GM21367 (cell line): ENCODE results near the gene SLC7A5.

Experiments
- ATAC-seq: cut with Tn5 transposase; IDR thresholded peaks from one replicate; pipeline ENCODE4 v1.9.1; 2021; ENCODE audit not compliant: unreplicated experiment

The SLC7A5 gene

DNA sequence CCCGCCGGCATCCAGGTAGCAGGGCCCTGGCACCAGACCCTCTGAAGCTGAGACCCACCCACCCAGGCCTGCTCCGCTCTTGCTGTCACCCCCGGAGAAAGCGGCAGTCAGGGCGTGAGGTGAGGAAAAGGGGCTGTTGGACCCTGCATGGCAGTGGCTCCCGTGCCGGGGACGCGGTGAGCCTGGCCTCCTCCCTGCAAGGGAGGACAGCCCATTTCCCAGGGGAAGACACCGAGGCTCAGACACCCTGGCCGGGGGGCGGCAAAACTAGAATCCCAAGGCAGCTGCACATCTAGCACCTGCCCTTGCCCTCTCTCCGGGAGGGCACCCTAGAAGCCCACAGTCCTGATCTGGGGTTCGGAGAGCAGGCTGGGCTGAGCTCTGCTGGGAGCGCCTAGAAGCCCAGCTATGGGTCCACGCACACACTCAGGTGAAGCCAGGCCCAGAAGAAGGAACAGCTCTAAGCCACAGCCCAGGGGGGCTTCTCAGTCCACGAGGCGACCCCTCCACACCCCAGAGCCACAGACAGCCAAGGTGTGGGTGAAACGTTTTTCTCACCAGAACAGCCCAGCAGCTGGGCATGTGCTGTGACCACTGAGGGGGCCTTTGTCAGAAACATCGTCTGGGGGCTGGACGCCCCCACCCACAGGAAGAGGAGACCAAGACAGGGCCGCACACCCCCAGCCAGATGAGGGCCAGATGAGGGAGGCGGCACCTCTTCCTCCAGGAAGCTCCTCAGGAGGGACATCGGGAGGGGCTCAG lies 22.4 kb downstream of the SLC7A5 start:
- ATAC-seq = no peak

GRCh38 chr16:87845807-87846619 lies 23.3 kb downstream of the SLC7A5 start:
- no peak for ATAC-seq

GRCh38 chr16:87845213-87845612 lies 24.1 kb downstream of the SLC7A5 start:
- ATAC-seq = no peak

GRCh38 chr16:87844809-87845208 lies 24.5 kb downstream of the SLC7A5 start:
- ATAC-seq = no peak

DNA sequence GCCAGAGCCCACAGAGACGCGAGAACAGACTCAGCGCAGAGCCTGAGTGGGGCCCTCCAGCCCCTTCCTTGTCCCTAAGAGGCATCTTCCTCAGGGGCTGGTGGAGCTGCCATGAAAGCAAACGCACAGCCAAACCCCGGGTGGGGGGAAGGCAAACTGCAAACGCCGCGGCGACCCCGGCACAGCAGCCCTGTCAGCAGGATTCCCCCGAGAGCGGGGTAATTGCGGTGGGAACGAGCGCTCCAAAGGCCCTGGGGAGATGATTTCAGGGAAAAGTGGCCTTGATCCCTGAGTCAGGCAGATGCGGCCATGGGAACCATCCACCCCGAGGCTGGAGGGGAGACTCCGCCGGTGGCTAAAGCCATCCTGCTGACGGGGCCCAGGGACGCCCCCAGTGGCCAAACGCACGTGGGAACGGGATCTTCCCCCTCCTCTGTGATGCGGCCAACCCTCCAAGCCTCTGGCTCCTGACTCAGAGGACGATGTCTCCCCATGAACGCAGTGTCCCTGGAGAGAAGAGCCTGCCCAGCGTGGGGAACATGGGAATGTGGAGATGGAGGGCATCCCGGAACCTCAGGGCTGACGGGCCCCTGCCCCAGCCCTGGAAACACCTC lies 25.1 kb downstream of the SLC7A5 start:
- ATAC-seq = no peak

GRCh38 chr16:87843678-87844105 lies 25.6 kb downstream of the SLC7A5 start:
- no peak for ATAC-seq

- no peak for ATAC-seq
Measured at GRCh38 chr16:87842209-87842869, 27.0 kb downstream of the SLC7A5 start.

DNA sequence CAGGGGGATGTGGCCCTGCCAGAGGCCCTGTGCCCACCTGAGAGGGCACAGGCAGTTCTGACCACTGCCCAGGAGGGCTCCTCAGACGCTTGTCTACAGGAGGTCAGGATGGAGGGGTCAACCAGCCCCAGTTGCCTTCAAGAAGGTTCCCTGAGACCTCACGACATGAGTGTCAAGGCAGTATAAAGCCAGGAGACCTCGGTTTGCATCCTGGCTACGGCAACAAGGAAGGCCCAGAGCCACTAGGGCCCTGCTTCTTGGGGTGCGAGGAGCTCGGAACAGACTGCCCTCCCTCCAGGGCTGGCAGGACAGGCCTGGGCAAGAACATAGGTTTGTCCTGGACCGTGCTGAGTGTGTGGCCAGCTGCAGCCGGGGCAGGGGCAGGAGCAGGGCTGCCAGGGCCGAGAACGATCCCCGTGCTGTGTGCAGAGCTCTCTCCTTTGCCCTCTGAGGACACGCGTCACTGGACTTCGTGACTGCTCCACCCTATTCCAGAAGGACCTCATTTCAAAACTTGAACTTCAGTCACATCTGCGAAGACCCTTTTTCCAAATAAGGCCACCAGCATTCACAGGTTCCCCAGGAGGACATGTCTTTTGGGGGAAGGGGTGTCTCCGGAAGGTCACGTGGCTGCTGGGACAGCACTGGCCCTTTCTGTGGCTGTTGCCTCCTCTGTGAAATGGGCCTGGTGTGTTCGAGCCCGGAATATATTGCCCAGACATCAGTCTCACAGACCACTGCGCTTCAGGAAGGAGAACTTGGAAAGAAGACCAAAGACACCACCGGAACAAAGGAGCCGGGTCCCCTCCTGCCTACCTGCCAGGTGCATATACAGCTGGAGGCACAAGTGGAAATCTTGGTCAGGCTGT lies 27.7 kb downstream of the SLC7A5 start:
- ATAC-seq = no peak

DNA sequence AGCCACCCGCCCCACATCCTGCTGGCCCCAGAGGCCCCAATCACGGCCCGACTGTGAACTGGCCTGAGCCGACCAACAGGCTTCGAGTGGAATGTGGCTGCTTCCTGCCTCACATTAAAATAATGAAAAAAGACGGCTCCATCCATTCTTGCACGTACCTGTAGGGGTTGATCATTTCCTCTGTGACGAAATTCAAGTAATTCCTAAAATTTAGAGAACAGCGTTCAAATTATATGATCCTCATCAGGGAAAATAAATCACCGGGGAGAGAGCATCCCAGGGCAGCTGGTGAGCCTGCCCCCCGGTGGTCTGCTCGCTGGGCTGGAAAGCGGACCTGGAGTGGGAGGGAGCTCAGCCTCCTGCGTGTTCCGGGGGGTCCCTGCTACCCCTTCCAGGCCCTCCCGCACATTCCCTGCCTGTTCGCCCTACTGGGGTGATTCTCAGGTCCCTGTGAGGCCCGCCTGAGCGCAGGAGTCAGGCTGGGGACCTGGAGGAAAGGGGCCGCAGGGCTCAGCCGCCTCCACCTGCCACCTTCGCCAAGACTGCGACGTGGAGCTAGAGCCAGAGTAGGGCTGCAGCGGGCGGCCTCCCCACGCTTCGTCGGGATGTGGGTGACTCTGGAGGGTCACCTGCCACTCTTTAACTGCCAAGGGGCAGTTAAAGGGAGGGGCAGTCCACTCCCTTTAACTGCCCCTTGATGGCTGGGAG lies 28.9 kb downstream of the SLC7A5 start:
- no peak for ATAC-seq

- ATAC-seq = no peak
Measured at GRCh38 chr16:87839542-87840270, 29.6 kb downstream of the SLC7A5 start.

GRCh38 chr16:87838643-87839541 lies 30.4 kb downstream of the SLC7A5 start:
- no peak for ATAC-seq

GRCh38 chr16:87837627-87838289 lies 31.5 kb downstream of the SLC7A5 start:
- ATAC-seq = no peak

- no peak for ATAC-seq
Measured at GRCh38 chr16:87836844-87837581, 32.3 kb downstream of the SLC7A5 start.

- ATAC-seq = no peak
Measured at GRCh38 chr16:87836346-87836843, 32.9 kb downstream of the SLC7A5 start.

DNA sequence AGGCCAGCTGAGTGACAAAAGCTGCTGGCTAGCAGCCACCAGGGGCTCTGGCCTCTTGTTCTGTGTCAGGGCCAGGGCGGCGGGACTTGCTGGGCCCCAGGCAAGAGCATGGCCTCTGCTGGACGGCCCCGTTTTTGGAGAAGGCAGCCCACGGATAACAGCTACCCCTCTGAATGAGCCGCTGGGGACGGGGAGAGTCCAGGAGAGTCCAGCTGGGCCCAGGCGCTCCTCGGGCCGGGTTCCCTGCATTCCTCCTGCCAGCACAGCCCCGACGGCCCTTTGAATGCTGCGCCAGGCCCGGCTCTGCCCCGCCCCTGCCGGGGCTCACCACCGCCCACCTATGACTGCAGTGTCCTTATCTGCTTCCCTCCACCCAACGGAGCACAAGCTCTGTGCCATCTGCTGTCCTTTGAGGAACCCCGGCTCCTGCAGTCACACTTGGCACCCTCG lies 33.4 kb downstream of the SLC7A5 start:
- ATAC-seq = no peak

GRCh38 chr16:87834668-87835473 lies 34.4 kb downstream of the SLC7A5 start:
- no peak for ATAC-seq
